CD4-positive, alpha-beta memory T cell (primary cell): Measurements from ENCODE around the gene EIF4A2. TPM values are rescaled to one million over a fixed set of nuclear protein-coding genes. Genes with fewer than 3 reads are reported as not detected.
"Not testable (repeated sequence)": the region's sequence is repeated elsewhere in the genome, so short reads cannot be mapped to it uniquely, and the experiment has no call there.

Experiments
- CTCF ChIA-PET: fragments of 350-600 bp; sonication (Branson Sonifier 250); formaldehyde crosslinking; loops from one replicate; lab custom pipeline; 2021; ENCODE audit warnings: inconsistent platforms; ENCODE audit not compliant: partially characterized antibody; lab: Charles Lee
- POLR2A ChIA-PET: fragments of 350-600 bp; sonication (Branson Sonifier 250); formaldehyde crosslinking; loops from one replicate; lab custom pipeline; 2021; ENCODE audit not compliant: partially characterized antibody; lab: Charles Lee
- DNase-seq, 5 donors: peaks; one replicate each; pipeline versions ENCODE4 v3.0.0 to v3.0.0-alpha.2; 2020 to 2022; ENCODE audit warnings: mixed read lengths in 1 of 5
- H3K27ac ChIP-seq: one replicate; pipeline ENCODE4 v1.7.0; 2013; ENCODE audit warnings: low read depth, low read length
- H3K27me3 ChIP-seq: 2 replicates; pipeline ENCODE4 v1.7.0; 2013; ENCODE audit warnings: mild to moderate bottlenecking, low read length, moderate library complexity; ENCODE audit not compliant: insufficient read depth
- H3K36me3 ChIP-seq: 2 replicates; pipeline ENCODE4 v1.7.0; 2013; ENCODE audit warnings: mild to moderate bottlenecking, low read length, moderate library complexity; ENCODE audit not compliant: insufficient read depth
- H3K4me1 ChIP-seq: 2 replicates; pipeline ENCODE4 v1.7.0; 2013; ENCODE audit warnings: mild to moderate bottlenecking, low read length, moderate library complexity; ENCODE audit not compliant: insufficient read depth
- H3K4me3 ChIP-seq, 2 donors: one replicate each; pipeline ENCODE4 v1.7.0; 2013; ENCODE audit warnings: low read length in 2 of 2, mild to moderate bottlenecking in 1 of 2
- H3K9me3 ChIP-seq, 2 donors: one replicate each; pipeline ENCODE4 v1.7.0; 2013; ENCODE audit warnings: low read length in 2 of 2, control low read depth in 1 of 2; ENCODE audit not compliant: control insufficient read depth in 1 of 2
- H3K27ac Mint-ChIP-seq, 7 donors: one replicate each; pipeline ENCODE4 v1.8.0; 2020 to 2021; ENCODE audit warnings: mixed read lengths in 7 of 7, mild to moderate bottlenecking in 6 of 7, inconsistent platforms in 3 of 7, moderate library complexity in 3 of 7
- H3K27me3 Mint-ChIP-seq, 2 donors: one replicate each; pipeline ENCODE4 v1.8.0; 2020 to 2021; ENCODE audit warnings: mixed read lengths in 2 of 2
- H3K36me3 Mint-ChIP-seq, 2 donors: one replicate each; pipeline ENCODE4 v1.8.0; 2020 to 2021; ENCODE audit warnings: mixed read lengths in 2 of 2, inconsistent platforms in 1 of 2, mild to moderate bottlenecking in 1 of 2
- H3K4me1 Mint-ChIP-seq, 4 donors: one replicate each; pipeline ENCODE4 v1.8.0; 2020 to 2021; ENCODE audit warnings: mixed read lengths in 4 of 4, mild to moderate bottlenecking in 1 of 4
- H3K4me3 Mint-ChIP-seq, 8 donors: one replicate each; pipeline ENCODE4 v1.8.0; 2020 to 2021; ENCODE audit warnings: mixed read lengths in 8 of 8, mild to moderate bottlenecking in 7 of 8, moderate library complexity in 6 of 8, inconsistent platforms in 3 of 8
- H3K9me3 Mint-ChIP-seq, 8 donors: one replicate each; pipeline ENCODE4 v1.8.0; 2020 to 2021; ENCODE audit warnings: mixed read lengths in 8 of 8, mild to moderate bottlenecking in 5 of 8, inconsistent platforms in 3 of 8, moderate library complexity in 1 of 8
- intact Hi-C: fragments of 100-400 bp; cut with micrococcal nuclease; formaldehyde crosslinking; loops from one replicate; pipeline ENCODE4 v1.15.1; 2023
- polyA plus RNA-seq, 2 donors: library from polyadenylated mRNA; unstranded; fragments of 300-500 nt; fragmentation: Illumina TruSeq; gene quantifications; one replicate each; pipeline ENCODE4 v1.2.3, GENCODE V29; 2021
- total RNA-seq, 2 experiments: library from RNA; stranded (reverse); gene quantifications; one replicate each; pipeline ENCODE4 v1.2.3, GENCODE V29; 2021

The EIF4A2 gene
- total and polyA plus RNA-seq, 4 experiments from 2014 or later, result 242 to 632 (median 429) TPM

DNA sequence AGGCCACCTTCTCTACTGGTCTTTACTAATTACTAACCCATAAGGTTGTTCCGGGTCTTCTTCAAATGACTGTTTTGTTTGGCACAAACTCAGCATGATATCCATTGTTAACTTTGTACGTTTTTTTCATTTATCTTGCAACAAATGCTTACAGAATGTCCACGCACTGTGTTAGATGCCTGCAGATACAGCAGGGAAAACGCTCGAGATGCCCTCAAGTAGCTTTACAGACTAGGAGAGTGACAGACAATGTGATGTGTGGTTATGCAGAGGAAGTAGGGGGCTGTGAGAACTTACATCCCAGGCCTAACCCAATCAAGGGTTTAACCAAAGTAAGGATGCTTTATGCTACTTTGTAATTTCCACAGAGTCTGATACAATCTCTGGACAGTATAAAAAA lies 23.9 kb downstream of the EIF4A2 start:
- ChIA-PET POLR2A (interaction anchor here (0.6 to 7.5 kb wide), 8 partner anchors 15 to 240 kb away, joined by 3 to 160 read pairs (median 6); partner anchors contain the start of genes EIF4A2 and TBCCD1), CTCF (interaction anchor here (1.0 to 3.4 kb wide), 3 partner anchors 14 to 190 kb away, joined by 3 to 20 read pairs (median 14); no protein-coding TSS in a partner anchor)
- Histone ChIP-seq H3K9me3 (no peaks in the 10 kb centered on the region), H3K27me3 (no peaks in the 10 kb centered on the region), H3K36me3 (no peaks in the 10 kb centered on the region), H3K4me1 (peaks cover 18% of the 10 kb centered on the region), H3K4me3 (peak overlapping the region in 1 of 2 donors; percentile 98), H3K27ac (peak overlapping the region; percentile 93)
- Mint-ChIP-seq H3K27ac (peak overlapping the region; percentile 89 to 97 (median 95)), H3K27me3 (no peaks in the 10 kb centered on the region), H3K4me1 (peaks cover 11 to 33% (median 17%) of the 10 kb centered on the region in 4 donors), H3K4me3 (peak overlapping the region; percentile 93 to 98 (median 96)), H3K36me3 (peaks cover 4 to 14% of the 10 kb centered on the region in 2 donors), H3K9me3 (no peaks in the 10 kb centered on the region)
- intact Hi-C loops, result loop anchor here (5.0 kb wide), 1 partner anchor 35 kb away; no protein-coding TSS in a partner anchor
- DNase-seq, result no peak

DNA sequence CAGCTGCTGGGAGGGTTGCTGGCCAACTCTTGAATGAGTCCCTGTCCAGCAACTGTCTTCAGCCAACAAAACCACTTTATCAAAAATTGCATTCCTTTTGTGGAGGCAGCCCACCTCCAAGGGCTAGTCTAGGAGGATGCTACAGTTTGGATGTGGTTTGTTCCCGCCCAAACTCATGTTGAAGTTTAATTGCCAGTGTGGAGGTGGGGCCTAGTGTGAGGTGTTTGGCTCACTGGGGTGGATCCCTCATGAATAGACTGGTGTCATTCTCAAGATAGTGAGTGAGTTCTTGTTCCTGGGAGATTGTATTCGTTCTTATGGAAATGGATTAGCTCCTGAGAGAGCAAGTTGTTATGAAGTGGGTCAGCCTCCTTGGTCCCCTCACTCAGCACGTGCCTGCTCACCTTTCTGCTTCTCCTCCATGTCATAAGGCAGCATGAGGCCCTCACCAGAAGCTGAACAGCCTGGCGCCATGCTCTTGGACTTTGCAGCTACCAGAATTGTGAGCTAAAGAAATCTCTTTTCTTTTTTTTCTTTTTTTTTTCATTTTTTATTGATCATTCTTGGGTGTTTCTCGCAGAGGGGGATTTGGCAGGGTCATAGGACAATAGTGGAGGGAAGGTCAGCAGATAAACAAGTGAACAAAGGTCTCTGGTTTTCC lies 27.1 kb downstream of the EIF4A2 start:
- Mint-ChIP-seq H3K27ac (no peak overlapping the region), H3K36me3 (peaks cover 0 to 4% of the 10 kb centered on the region in 2 donors), H3K27me3 (peaks cover 2% of the 10 kb centered on the region in 2 donors), H3K9me3 (no peaks in the 10 kb centered on the region), H3K4me1 (peaks cover 10 to 22% (median 11%) of the 10 kb centered on the region in 4 donors), H3K4me3 (no peak overlapping the region)
- Histone ChIP-seq H3K4me3 (no peak overlapping the region), H3K27me3 (no peaks in the 10 kb centered on the region), H3K9me3 (no peaks in the 10 kb centered on the region), H3K36me3 (no peaks in the 10 kb centered on the region), H3K4me1 (peaks cover 13% of the 10 kb centered on the region), H3K27ac (no peak overlapping the region)
- intact Hi-C loops, result no loop called here
- ChIA-PET CTCF (interaction anchor here (1.2 kb wide), 1 partner anchor 11 kb away, joined by 3 read pairs; no protein-coding TSS in a partner anchor), POLR2A (interaction anchor here (1.1 to 7.5 kb wide), 2 partner anchors 23 to 26 kb away, joined by 4 to 160 read pairs; partner anchors contain the start of gene EIF4A2)
- no peak for DNase-seq

DNA sequence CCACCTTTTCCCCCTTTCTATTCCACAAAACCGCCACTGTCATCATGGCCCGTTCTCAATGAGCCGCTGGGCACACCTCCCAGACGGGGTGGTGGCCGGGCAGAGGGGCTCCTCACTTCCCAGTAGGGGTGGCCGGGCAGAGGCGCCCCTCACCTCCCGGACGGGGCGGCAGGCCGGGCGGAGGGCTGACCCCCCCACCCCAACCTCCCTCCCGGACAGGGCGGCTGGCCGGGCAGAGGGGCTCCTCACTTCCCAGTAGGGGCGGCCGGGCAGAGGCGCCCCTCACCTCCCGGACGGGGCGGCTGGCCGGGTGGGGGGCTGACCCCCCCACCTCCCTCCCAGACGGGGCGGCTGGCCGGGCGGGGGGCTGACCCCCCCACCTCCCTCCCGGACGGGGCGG lies 27.9 kb downstream of the EIF4A2 start:
- intact Hi-C loops, H3K27ac ChIP-seq, H3K27me3 Mint-ChIP-seq, H3K4me1 ChIP-seq, H3K27me3 ChIP-seq, H3K4me3 Mint-ChIP-seq, H3K36me3 Mint-ChIP-seq, H3K9me3 Mint-ChIP-seq, H3K36me3 ChIP-seq, DNase-seq, H3K4me3 ChIP-seq, H3K27ac Mint-ChIP-seq, H3K9me3 ChIP-seq: not testable (repeated sequence)
- ChIA-PET POLR2A (interaction anchor here (7.5 kb wide), 1 partner anchor 27 kb away, joined by 160 read pairs; the partner anchor contains the start of gene EIF4A2), CTCF (interaction anchor here (1.2 kb wide), 1 partner anchor 10 kb away, joined by 3 read pairs; no protein-coding TSS in a partner anchor)
- peaks cover 6 to 13% (median 9%) of the 10 kb centered on the region in 4 donors for H3K4me1 Mint-ChIP-seq

DNA sequence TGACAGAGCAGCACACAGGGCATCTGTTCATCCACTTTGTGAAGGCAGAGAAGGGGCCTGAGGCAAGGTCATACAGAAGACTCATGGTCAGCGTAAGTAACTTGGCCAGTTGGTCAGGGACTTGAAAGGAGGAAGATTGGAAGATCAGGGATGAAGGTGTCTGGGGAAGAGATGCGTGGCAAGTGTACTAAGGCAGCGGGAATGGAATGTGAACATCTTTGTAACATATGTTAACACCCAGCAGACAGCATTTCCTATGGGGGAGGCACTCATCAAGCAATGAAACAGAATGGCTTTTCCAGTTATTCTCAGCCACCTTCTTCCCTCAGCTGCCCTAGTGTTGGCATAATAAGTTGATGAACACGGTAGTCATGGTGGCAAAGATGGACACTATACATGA lies 30.7 kb downstream of the EIF4A2 start:
- DNase-seq, result no peak
- H3K4me3 Mint-ChIP-seq, result no peak overlapping the region
- H3K4me1 ChIP-seq, result no peaks in the 10 kb centered on the region
- intact Hi-C loops, result no loop called here
- no peak overlapping the region for H3K27ac ChIP-seq
- POLR2A ChIA-PET, result no interaction called here
- H3K9me3 Mint-ChIP-seq, result no peaks in the 10 kb centered on the region
- CTCF ChIA-PET, result interaction anchor here (0.8 to 1.0 kb wide), 2 partner anchors 11 to 199 kb away, joined by 3 read pairs; no protein-coding TSS in a partner anchor
- no peaks in the 10 kb centered on the region for H3K36me3 ChIP-seq
- H3K27me3 Mint-ChIP-seq, result peaks cover 2% of the 10 kb centered on the region in 2 donors
- H3K4me1 Mint-ChIP-seq, result no peaks in the 10 kb centered on the region
- no peaks in the 10 kb centered on the region for H3K36me3 Mint-ChIP-seq
- no peaks in the 10 kb centered on the region for H3K9me3 ChIP-seq
- no peaks in the 10 kb centered on the region for H3K27me3 ChIP-seq
- no peak overlapping the region for H3K4me3 ChIP-seq
- H3K27ac Mint-ChIP-seq, result no peak overlapping the region

DNA sequence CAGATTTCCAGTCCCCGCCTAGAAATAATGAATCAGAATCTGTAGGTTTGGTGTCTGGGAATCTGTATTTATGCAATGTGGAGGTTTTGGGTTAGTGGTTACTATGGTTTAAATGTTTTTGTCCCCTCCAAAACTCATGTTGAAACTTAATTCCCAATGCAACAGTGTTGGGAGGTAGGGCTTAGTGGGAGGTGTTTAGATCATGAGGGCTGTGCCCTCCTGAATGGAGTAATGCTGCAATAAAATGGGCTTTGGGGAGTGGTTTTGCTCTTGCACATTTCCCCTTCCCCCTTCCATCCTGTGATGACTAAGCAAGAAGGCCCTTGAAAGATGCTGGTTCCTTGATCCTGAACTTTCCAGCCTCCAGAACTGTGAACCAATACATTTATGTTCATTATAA lies 32.1 kb downstream of the EIF4A2 start:
- ChIA-PET POLR2A (no interaction called here), CTCF (no interaction called here)
- no peaks in the 10 kb centered on the region for H3K9me3 ChIP-seq
- no peaks in the 10 kb centered on the region for H3K27me3 ChIP-seq
- intact Hi-C loops, result no loop called here
- no peaks in the 10 kb centered on the region for H3K36me3 ChIP-seq
- Mint-ChIP-seq H3K4me1 (peaks cover 0 to 2% (median 0%) of the 10 kb centered on the region in 4 donors), H3K27me3 (peaks cover 2% of the 10 kb centered on the region in 2 donors), H3K36me3 (no peaks in the 10 kb centered on the region), H3K27ac (no peak overlapping the region), H3K4me3 (no peak overlapping the region), H3K9me3 (no peaks in the 10 kb centered on the region)
- H3K4me1 ChIP-seq, result no peaks in the 10 kb centered on the region
- no peak for DNase-seq
- H3K27ac ChIP-seq, result no peak overlapping the region
- no peak overlapping the region for H3K4me3 ChIP-seq

DNA sequence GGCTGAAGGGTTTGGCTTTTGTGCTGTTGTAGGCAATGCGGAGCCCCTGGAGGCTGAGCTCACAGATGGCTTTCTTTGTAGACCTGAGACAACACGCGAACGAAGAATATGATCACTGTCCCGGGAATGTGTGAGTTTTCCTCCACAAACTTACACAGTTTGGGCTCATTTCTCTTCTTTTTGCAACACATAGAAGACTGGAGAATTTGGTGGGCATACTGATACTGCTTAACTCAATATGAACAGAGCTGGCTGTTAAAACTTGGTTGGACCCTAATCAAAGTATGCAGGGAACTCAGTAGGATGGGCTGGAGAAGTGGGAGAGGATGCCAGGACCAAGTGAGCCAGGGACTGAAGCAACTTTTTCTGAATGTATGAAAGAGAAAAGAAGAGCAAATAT lies 35.1 kb downstream of the EIF4A2 start:
- Mint-ChIP-seq H3K36me3 (no peaks in the 10 kb centered on the region), H3K4me3 (no peak overlapping the region), H3K4me1 (peaks cover 0 to 2% (median 0%) of the 10 kb centered on the region in 4 donors), H3K9me3 (no peaks in the 10 kb centered on the region), H3K27me3 (peaks cover 0 to 2% of the 10 kb centered on the region in 2 donors), H3K27ac (no peak overlapping the region)
- intact Hi-C loops, result no loop called here
- no peak for DNase-seq
- no peaks in the 10 kb centered on the region for H3K9me3 ChIP-seq
- H3K27ac ChIP-seq, result no peak overlapping the region
- H3K36me3 ChIP-seq, result no peaks in the 10 kb centered on the region
- no peaks in the 10 kb centered on the region for H3K4me1 ChIP-seq
- ChIA-PET POLR2A (interaction anchor here (2.3 kb wide), 1 partner anchor 35 kb away, joined by 10 read pairs; the partner anchor contains the start of gene EIF4A2), CTCF (interaction anchor here (1.4 to 9.8 kb wide), 3 partner anchors 46 to 836 kb away, joined by 7 to 278 read pairs (median 11); partner anchors contain the start of gene AHSG)
- H3K4me3 ChIP-seq, result no peak overlapping the region
- H3K27me3 ChIP-seq, result no peaks in the 10 kb centered on the region

DNA sequence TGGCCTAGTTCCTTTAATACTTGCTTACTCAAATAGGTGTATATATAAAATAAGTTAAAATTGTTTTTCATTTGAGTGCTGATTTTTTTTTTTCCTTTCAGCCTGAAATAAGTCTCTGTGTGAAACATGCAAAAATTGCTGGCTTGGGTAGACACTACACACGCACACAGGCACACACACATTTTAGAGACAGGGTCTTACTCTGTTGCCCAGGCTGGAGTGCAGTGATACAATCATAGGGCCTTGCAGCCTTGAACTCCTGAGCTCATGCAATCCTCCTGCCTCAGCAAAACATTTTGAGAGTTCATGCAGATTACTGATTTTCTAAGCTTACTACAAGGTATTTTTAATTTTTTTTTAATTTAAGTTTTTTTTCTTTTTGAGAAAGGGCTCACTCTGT lies 35.6 kb downstream of the EIF4A2 start:
- Mint-ChIP-seq H3K4me3 (no peak overlapping the region), H3K36me3 (no peaks in the 10 kb centered on the region), H3K27ac (no peak overlapping the region), H3K27me3 (peaks cover 0 to 1% of the 10 kb centered on the region in 2 donors), H3K4me1 (peaks cover 0 to 2% (median 0%) of the 10 kb centered on the region in 4 donors), H3K9me3 (no peaks in the 10 kb centered on the region)
- Histone ChIP-seq H3K27ac (no peak overlapping the region), H3K27me3 (no peaks in the 10 kb centered on the region), H3K4me1 (no peaks in the 10 kb centered on the region), H3K9me3 (no peaks in the 10 kb centered on the region), H3K36me3 (no peaks in the 10 kb centered on the region), H3K4me3 (no peak overlapping the region)
- ChIA-PET POLR2A (interaction anchor here (1.0 to 2.3 kb wide), 2 partner anchors 35 to 202 kb away, joined by 3 to 10 read pairs; partner anchors contain the start of gene EIF4A2), CTCF (interaction anchor here (1.1 to 9.8 kb wide), 4 partner anchors 38 to 836 kb away, joined by 3 to 278 read pairs (median 9); partner anchors contain the start of gene AHSG)
- intact Hi-C loops, result no loop called here
- DNase-seq, result no peak
